ENCODE data around the gene ABHD3.
"Not testable (repeated sequence)": the region's sequence is repeated elsewhere in the genome, so short reads cannot be mapped to it uniquely, and the experiment has no call there.

The ABHD3 gene

DNA sequence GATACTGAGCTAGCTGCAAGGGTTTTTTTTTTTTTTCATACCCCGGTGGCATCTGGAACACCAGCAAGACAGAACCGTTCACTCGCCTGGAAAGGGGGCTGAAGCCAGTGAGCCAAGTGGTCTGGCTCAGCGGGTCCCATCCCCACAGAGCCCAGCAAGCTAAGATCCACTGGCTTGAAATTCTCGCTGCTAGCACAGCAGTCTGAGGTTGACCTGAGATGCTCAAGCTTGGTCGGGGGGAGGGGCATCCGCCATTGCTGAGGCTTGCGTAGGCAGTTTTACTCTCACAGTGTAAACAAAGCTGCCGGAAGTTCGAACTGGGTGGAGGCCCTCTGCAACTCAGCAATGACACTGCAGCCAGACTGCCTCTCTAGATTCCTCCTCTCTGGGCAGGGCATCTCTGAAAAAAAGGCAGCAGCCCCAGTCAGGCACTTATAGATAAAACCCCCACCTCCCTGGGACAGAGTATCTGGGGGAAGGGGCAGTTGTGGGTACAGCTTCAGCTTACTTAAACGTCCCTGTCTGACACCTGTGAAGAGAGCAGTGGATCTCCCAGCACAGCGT lies 31.0 kb upstream of the ABHD3 start:
- H3K27me3 ChIP-seq (replicated peaks; ENCODE audit: control insufficient read depth, insufficient read depth, low read length): no peaks in the 10 kb centered on the region
- TF ChIP-seq, protein P1, sequence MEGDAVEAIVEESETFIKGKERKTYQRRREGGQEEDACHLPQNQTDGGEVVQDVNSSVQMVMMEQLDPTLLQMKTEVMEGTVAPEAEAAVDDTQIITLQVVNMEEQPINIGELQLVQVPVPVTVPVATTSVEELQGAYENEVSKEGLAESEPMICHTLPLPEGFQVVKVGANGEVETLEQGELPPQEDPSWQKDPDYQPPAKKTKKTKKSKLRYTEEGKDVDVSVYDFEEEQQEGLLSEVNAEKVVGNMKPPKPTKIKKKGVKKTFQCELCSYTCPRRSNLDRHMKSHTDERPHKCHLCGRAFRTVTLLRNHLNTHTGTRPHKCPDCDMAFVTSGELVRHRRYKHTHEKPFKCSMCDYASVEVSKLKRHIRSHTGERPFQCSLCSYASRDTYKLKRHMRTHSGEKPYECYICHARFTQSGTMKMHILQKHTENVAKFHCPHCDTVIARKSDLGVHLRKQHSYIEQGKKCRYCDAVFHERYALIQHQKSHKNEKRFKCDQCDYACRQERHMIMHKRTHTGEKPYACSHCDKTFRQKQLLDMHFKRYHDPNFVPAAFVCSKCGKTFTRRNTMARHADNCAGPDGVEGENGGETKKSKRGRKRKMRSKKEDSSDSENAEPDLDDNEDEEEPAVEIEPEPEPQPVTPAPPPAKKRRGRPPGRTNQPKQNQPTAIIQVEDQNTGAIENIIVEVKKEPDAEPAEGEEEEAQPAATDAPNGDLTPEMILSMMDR (IDR thresholded peaks at IDR 0.05; ENCODE audit: insufficient read depth, low read length, poor library complexity, severe bottlenecking): no peak
- DNase-seq (ENCODE audit: extremely low read depth, insufficient read length): no peak
- H3K36me3 ChIP-seq (ENCODE audit: control insufficient read depth, insufficient read depth, low read length): no peaks in the 10 kb centered on the region
- no peak overlapping the region for H3K4me3 ChIP-seq (replicated peaks; ENCODE audit: low read depth, low read length)

DNA sequence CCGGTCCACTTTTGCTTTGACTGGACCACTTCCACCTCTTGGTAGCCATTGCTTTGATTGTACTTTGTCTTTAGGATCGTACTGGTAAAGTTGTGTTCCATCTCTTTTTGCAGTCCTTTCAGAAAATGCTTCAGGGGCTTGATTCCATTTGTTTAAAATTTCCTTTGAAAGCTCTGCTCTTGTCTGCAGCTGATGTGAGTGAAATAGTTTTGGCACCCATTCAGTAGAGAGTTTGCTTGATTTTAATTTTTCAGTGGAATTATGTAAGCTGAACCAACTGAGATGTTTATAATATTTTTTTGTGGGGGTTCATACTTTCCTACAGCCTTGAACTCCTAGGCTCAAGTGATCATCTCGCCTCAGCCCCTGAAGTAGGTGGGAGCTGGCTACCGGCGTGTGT lies 28.4 kb upstream of the ABHD3 start:
- H3K4me3 ChIP-seq (replicated peaks; ENCODE audit: low read depth, low read length): no peak overlapping the region
- H3K36me3 ChIP-seq (ENCODE audit: control insufficient read depth, insufficient read depth, low read length): no peaks in the 10 kb centered on the region
- DNase-seq (ENCODE audit: extremely low read depth, insufficient read length): no peak
- TF ChIP-seq, protein P1 (IDR thresholded peaks at IDR 0.05; ENCODE audit: insufficient read depth, low read length, poor library complexity, severe bottlenecking): no peak
- H3K27me3 ChIP-seq (replicated peaks; ENCODE audit: control insufficient read depth, insufficient read depth, low read length): no peaks in the 10 kb centered on the region

DNA sequence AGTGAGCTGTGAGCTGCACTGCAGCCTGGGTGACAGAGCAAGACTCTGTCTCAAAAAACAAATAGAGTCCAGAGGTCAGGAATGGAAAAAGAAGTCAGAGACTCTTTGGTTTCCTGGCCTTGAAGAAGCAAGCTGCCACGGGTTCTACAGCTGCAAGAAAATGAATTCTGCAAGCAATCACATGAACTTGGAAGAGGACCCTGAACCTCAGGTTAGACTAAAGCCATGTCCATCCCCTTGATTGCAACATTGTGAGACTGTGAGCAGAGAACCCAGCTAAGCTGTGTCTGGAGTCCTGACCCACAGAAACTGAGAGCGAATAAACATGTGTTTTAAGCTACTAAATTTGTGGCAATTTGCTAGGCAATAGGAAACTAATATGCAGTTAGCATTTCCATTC lies 23.1 kb upstream of the ABHD3 start:
- H3K36me3 ChIP-seq (ENCODE audit: control insufficient read depth, insufficient read depth, low read length): no peaks in the 10 kb centered on the region
- TF ChIP-seq, protein P1 (IDR thresholded peaks at IDR 0.05; ENCODE audit: insufficient read depth, low read length, poor library complexity, severe bottlenecking): no peak
- H3K27me3 ChIP-seq (replicated peaks; ENCODE audit: control insufficient read depth, insufficient read depth, low read length): no peaks in the 10 kb centered on the region
- no peak for DNase-seq (ENCODE audit: extremely low read depth, insufficient read length)
- no peak overlapping the region for H3K4me3 ChIP-seq (replicated peaks; ENCODE audit: low read depth, low read length)

DNA sequence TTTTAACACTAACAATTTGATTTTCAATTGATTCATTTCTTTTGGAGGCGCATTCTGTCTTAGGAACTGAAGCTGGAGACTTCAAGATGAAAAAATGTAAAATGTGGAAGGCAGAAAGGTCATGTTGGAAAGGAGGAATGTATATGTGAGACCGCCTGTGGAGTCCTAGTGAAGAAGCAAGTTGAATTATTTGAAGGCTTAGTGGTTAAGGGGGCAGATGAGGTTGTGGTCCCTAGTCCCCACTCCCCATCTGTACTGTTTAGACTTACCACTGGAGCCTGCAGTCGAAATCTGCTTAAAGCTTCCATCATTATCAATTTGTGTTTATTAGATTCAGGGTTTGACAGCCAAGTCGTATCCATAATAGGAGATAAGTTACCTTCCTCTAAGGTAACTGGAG lies 20.6 kb upstream of the ABHD3 start:
- Histone ChIP-seq H3K36me3 (ENCODE audit: control insufficient read depth, insufficient read depth, low read length) (no peaks in the 10 kb centered on the region), H3K27me3 (replicated peaks; ENCODE audit: control insufficient read depth, insufficient read depth, low read length) (no peaks in the 10 kb centered on the region), H3K4me3 (replicated peaks; ENCODE audit: low read depth, low read length) (no peak overlapping the region)
- DNase-seq (ENCODE audit: extremely low read depth, insufficient read length): no peak
- TF ChIP-seq, protein P1 (IDR thresholded peaks at IDR 0.05; ENCODE audit: insufficient read depth, low read length, poor library complexity, severe bottlenecking): no peak

DNA sequence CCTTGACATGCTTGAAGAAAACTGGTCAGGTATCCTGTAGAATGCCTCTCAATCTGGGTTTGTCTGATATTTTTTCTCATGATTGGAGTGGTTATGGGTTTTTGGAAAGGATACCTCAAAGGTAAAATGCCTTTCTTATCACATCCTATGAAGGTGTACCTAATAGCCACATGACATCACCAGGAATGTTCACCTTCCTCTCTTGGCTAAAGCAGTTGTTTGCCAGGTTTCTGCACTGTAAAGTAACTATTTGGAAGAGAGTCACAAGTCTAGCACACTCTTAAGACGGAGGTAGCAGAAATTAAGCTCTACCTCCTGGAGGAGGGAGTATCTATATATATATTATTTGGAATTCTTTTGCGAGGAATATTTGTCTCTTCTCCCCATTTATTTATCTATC lies 18.1 kb upstream of the ABHD3 start:
- H3K36me3 ChIP-seq (ENCODE audit: control insufficient read depth, insufficient read depth, low read length): no peaks in the 10 kb centered on the region
- DNase-seq (ENCODE audit: extremely low read depth, insufficient read length): no peak
- no peak overlapping the region for H3K4me3 ChIP-seq (replicated peaks; ENCODE audit: low read depth, low read length)
- H3K27me3 ChIP-seq (replicated peaks; ENCODE audit: control insufficient read depth, insufficient read depth, low read length): no peaks in the 10 kb centered on the region
- TF ChIP-seq, protein P1 (IDR thresholded peaks at IDR 0.05; ENCODE audit: insufficient read depth, low read length, poor library complexity, severe bottlenecking): no peak

DNA sequence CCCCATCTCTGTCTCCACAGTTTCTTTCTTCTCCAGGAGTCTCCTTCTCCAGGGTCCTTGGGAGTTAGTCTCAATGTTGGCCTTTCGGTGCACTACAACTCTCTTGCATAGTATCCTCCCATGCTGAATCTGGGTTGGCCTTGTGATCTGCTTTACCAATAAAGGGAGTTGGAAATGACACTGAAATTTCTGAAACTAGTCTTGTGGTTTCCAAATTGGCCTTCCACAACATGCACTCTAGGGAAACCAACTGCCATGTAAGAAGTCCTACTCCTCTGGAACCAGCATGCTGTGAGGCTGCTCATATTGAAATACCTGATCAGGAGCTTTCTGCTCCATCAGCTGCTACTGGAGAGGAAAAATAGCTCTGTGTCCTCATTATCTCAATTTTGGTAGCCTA lies 9.9 kb upstream of the ABHD3 start:
- Histone ChIP-seq H3K36me3 (ENCODE audit: control insufficient read depth, insufficient read depth, low read length) (no peaks in the 10 kb centered on the region), H3K4me3 (replicated peaks; ENCODE audit: low read depth, low read length) (no peak overlapping the region), H3K27me3 (replicated peaks; ENCODE audit: control insufficient read depth, insufficient read depth, low read length) (no peaks in the 10 kb centered on the region)
- no peak for DNase-seq (ENCODE audit: extremely low read depth, insufficient read length)
- TF ChIP-seq, protein P1 (IDR thresholded peaks at IDR 0.05; ENCODE audit: insufficient read depth, low read length, poor library complexity, severe bottlenecking): no peak

DNA sequence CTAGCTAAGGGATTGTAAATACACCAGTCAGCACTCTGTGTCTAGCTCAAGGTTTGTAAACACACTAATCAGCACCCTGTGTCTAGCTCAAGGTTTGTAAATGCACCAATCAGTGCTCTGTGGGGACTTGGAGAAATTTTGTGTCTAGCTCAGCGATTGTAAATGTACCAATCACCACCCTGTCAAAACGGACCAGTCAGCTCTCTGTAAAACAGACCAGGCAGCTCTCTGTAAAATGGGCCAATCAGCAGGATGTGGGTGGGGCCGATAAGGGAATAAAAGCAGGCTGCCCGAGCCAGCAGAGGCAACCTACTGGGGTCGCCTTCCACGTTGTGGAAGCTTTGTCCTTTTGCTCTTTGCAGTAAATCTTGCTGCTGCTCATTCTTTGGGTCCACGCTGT lies 2.6 kb upstream of the ABHD3 start:
- not testable (repeated sequence) for H3K27me3 ChIP-seq (replicated peaks; ENCODE audit: control insufficient read depth, insufficient read depth, low read length); H3K4me3 ChIP-seq (replicated peaks; ENCODE audit: low read depth, low read length); DNase-seq (ENCODE audit: extremely low read depth, insufficient read length); H3K36me3 ChIP-seq (ENCODE audit: control insufficient read depth, insufficient read depth, low read length)
